ENCODE measurements around the gene ABTB1.

The ABTB1 gene

GRCh38 chr3:127685708-127686511 is 13.2 kb downstream of the ABTB1 start:
- H3K36me3 Mint-ChIP-seq, result no peaks in the 10 kb centered on the region
- ATAC-seq (no peak), DNase-seq (ENCODE audit: low spot score in 2 of 2) (no peak)
- H3K9me3 Mint-ChIP-seq, result no peaks in the 10 kb centered on the region
- no peak overlapping the region for H3K27ac Mint-ChIP-seq
- H3K4me3 Mint-ChIP-seq, result no peak overlapping the region
- no peaks in the 10 kb centered on the region for H3K4me1 Mint-ChIP-seq

DNA sequence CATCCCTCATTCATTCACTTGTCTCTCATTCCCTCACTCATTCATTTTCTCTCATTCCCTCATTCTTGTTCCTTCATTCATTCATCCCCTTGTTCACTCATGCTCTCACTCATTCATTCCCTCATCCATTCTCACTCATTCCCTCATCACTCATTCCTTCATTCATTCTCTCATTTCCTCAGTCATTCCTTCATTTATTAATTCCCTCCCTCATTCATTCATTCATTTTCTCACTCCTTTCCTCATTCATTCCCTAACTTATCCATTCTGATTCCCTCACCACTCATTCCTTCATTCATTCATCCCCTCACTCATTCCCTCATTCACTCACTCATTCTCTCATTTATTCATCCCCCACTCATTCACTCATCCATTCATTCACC is 13.8 kb downstream of the ABTB1 start:
- DNase-seq (ENCODE audit: low spot score in 2 of 2), result no peak
- no peaks in the 10 kb centered on the region for H3K9me3 Mint-ChIP-seq
- H3K4me3 Mint-ChIP-seq, result no peak overlapping the region
- no peak for ATAC-seq
- no peak overlapping the region for H3K27ac Mint-ChIP-seq
- no peaks in the 10 kb centered on the region for H3K4me1 Mint-ChIP-seq
- H3K36me3 Mint-ChIP-seq, result no peaks in the 10 kb centered on the region

GRCh38 chr3:127687228-127687737 is 14.5 kb downstream of the ABTB1 start:
- H3K36me3 Mint-ChIP-seq, result no peaks in the 10 kb centered on the region

GRCh38 chr3:127688022-127688415 is 15.3 kb downstream of the ABTB1 start:
- Mint-ChIP-seq H3K9me3 (no peaks in the 10 kb centered on the region), H3K27ac (no peak overlapping the region), H3K4me3 (no peak overlapping the region), H3K4me1 (no peaks in the 10 kb centered on the region), H3K36me3 (peaks cover 3% of the 10 kb centered on the region)
- no peak for DNase-seq (ENCODE audit: low spot score in 2 of 2)
- ATAC-seq, result no peak

More at GRCh38 chr3:127687228-127687737, 14.5 kb downstream of the ABTB1 start:
- Mint-ChIP-seq H3K4me1 (no peaks in the 10 kb centered on the region), H3K27ac (no peak overlapping the region), H3K9me3 (no peaks in the 10 kb centered on the region), H3K4me3 (no peak overlapping the region)
- ATAC-seq, result no peak
- no peak for DNase-seq (ENCODE audit: low spot score in 2 of 2)

DNA sequence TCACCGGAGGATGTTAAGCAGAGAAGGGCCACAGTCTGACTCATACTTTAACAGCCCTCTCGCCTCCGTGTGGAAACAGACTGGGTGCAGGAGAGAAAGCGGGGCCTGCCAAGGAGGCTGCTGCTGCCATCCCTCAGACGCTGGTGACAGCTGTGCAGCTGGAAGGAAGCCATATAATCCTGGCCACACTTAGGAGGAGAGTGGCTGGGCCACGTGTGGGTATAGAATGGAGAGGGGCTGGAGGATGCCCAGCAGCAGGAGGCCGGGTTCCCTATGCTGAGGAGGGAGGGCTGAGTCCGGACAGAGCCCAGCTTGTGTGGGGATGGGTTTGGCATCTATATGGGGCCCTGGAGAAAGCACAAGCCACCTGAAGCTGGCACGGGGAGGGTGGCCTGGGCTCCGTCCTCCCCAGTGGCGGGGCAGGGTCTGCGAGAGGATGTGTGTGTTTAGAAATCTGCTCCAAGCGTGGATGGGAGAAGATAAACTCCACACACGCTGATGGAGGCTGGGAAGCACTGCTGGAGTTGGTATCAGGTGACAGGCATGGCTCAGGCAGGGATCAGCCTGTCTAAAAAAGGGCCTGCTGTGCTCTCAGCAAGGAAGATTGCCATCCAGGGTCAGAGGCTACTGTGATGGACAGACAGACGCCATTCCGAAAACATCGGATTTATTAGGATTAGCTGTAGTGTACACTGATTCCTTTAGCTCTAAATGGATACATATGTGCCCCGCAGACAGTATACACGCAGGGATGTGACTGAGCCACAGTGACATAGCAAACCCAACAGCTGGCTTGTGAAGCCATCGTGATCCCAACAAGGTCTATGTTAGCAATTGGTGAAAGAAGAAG is 15.9 kb downstream of the ABTB1 start:
- Mint-ChIP-seq H3K36me3 (peaks cover 7% of the 10 kb centered on the region), H3K27ac (no peak overlapping the region), H3K4me1 (no peaks in the 10 kb centered on the region), H3K9me3 (no peaks in the 10 kb centered on the region), H3K4me3 (no peak overlapping the region)
- ATAC-seq, result no peak
- no peak for DNase-seq (ENCODE audit: low spot score in 2 of 2)

DNA sequence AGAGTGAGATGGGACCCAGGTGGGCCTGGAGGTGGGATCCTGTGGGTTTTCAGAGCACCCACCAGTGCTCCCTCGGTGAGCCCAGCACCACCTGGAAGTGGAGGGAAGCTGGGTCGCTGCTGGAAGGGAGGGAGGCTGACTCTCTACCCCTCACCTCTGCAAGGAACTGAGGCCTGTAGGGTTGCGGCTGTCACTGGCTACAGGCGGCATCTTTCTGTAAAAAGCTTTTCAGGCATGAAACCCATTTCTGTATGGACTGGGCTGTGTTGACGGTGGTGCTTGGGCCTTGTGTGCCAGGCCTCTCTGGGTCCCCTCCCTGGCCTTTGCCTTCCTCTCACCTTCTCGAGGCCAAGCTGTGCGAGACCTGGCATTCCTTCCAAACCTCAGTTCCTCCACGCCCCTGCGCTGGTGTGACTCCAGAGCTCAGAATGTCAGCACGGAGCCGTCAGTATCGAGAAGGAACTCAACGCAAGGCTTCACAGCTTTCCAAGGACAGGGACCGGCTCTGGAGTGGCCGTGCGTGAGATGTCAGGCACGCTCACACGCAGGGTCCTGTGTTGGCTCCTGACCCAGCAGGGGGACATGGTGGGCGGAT is 16.6 kb downstream of the ABTB1 start:
- no peak overlapping the region for H3K27ac Mint-ChIP-seq
- DNase-seq (ENCODE audit: low spot score in 2 of 2) (no peak), ATAC-seq (no peak)
- H3K4me3 Mint-ChIP-seq, result no peak overlapping the region
- H3K9me3 Mint-ChIP-seq, result no peaks in the 10 kb centered on the region
- no peaks in the 10 kb centered on the region for H3K4me1 Mint-ChIP-seq
- peaks cover 7% of the 10 kb centered on the region for H3K36me3 Mint-ChIP-seq

DNA sequence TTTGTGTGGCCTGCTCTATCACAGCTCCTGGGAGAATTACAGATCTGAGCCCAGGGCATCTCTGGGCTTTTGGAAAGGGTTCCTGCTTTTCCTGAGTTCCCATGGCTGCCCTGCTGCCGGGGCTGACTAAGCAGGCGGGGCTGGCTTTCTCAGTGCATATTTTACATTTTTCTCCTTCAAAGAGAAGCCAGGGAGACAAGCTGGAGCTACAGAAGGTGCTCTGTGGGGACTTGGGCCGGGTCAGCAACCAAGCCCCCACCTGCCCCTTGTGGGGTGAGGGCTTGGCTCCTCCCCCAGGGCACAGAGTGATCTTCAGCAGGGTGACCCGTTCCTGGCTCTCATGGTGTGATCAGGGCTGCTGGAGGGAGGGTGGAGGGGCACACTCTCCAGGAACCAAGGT is 17.4 kb downstream of the ABTB1 start:
- Mint-ChIP-seq H3K36me3 (peaks cover 7% of the 10 kb centered on the region), H3K9me3 (no peaks in the 10 kb centered on the region), H3K27ac (no peak overlapping the region), H3K4me3 (no peak overlapping the region), H3K4me1 (no peaks in the 10 kb centered on the region)
- DNase-seq (ENCODE audit: low spot score in 2 of 2) (no peak), ATAC-seq (no peak)

GRCh38 chr3:127690823-127691452 is 18.2 kb downstream of the ABTB1 start:
- Mint-ChIP-seq H3K4me3 (no peak overlapping the region), H3K9me3 (no peaks in the 10 kb centered on the region), H3K4me1 (no peaks in the 10 kb centered on the region), H3K27ac (no peak overlapping the region), H3K36me3 (peaks cover 7% of the 10 kb centered on the region)
- ATAC-seq (peak; percentile 56), DNase-seq (ENCODE audit: low spot score in 2 of 2) (no peak)

DNA sequence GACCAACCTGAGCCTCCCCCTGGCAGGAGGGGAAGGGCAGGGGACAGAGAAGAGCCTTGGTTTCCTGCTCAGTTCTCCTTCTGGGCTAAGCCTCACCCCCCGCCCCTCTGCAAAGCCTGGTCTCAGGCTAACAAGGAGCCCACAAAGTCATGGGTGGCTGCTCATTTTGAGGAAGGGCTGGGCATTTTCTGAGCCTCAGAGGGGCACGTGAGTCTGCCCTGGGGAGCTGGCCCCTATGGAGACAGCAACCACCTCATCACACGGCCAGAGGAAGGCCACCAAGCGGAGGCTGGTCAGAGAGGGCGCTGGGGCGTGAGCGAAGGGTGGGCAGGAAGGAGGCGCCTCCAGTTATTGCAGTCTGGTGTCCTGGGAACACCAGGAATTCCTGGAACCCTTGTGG is 18.7 kb downstream of the ABTB1 start:
- H3K4me3 Mint-ChIP-seq, result no peak overlapping the region
- H3K27ac Mint-ChIP-seq, result no peak overlapping the region
- H3K36me3 Mint-ChIP-seq, result peaks cover 7% of the 10 kb centered on the region
- no peaks in the 10 kb centered on the region for H3K9me3 Mint-ChIP-seq
- ATAC-seq (no peak), DNase-seq (ENCODE audit: low spot score in 2 of 2) (no peak)
- H3K4me1 Mint-ChIP-seq, result no peaks in the 10 kb centered on the region

DNA sequence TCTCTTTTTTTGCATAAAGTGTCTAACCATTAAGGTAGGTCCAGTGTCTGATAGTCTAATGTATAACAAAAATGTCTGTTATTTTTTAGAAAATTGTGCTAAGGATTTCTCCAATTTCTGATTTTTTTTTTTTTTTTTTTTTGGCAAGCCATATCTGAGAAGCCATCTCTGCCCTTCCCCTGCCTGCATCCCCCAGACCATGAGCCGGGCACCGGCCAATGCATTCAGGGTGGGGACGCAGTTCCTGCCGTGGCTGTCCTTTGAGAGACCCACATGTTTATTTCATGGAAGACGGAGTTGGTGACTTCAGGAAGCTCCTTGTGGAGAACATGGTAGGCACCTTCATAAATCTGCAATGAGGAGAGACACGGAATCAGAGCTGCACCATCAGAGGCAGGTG is 19.2 kb downstream of the ABTB1 start:
- Mint-ChIP-seq H3K9me3 (no peaks in the 10 kb centered on the region), H3K36me3 (peaks cover 7% of the 10 kb centered on the region), H3K4me3 (no peak overlapping the region), H3K4me1 (no peaks in the 10 kb centered on the region), H3K27ac (no peak overlapping the region)
- DNase-seq (ENCODE audit: low spot score in 2 of 2) (no peak), ATAC-seq (no peak)

DNA sequence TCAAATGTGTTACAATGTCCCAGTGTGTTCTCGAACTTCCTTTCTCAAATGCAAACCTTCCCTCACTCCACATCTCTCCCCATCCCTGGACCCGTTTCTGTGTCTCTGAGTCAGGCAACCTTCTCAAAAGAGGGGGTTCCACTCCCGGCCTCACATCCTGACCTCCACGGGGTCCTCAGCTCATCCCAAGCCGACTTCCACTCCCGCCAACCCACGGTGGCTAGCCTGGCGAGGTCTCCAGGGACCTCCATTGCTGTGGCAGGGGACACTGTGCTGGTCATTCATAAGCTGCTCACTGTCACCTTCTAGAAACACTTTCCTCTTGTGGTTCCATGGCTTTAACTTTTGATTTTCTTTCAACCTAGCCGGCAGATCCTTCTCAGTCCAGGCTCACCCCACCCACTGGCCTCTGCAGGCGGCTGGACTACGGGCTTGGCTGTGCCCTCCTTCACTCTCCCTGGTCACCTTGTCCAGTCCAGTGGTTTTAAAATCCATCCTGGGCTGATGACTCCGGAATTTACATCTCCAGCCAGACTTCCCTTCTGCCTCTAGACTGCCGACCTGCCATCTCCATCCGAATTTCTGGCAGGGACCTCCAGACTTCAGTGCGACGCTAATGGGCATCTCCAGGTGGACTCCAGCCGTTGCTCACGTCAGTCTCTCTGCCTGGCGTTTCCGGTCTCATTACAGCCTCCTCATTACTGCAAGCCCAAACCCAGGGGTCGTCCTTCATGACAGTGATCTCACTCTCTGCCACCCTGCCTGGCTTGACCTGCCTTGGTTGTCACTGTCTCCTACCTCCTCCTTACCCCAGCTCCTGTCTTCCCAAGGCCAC is 20.0 kb downstream of the ABTB1 start:
- DNase-seq (ENCODE audit: low spot score in 2 of 2), result no peak
- no peak for ATAC-seq

GRCh38 chr3:127693336-127693843 is 20.6 kb downstream of the ABTB1 start:
- DNase-seq (ENCODE audit: low spot score in 2 of 2) (no peak), ATAC-seq (no peak)
- Mint-ChIP-seq H3K4me3 (no peak overlapping the region), H3K9me3 (no peaks in the 10 kb centered on the region), H3K36me3 (peaks cover 7% of the 10 kb centered on the region), H3K4me1 (no peaks in the 10 kb centered on the region), H3K27ac (peak overlapping the region; percentile 1)

More for the DNA sequence above, 20.0 kb downstream of the ABTB1 start:
- Mint-ChIP-seq H3K27ac (peak overlapping the region; percentile 23), H3K9me3 (no peaks in the 10 kb centered on the region), H3K36me3 (peaks cover 7% of the 10 kb centered on the region), H3K4me1 (no peaks in the 10 kb centered on the region), H3K4me3 (no peak overlapping the region)

- peak; percentile 64 for ATAC-seq
- Mint-ChIP-seq H3K4me1 (no peaks in the 10 kb centered on the region), H3K9me3 (no peaks in the 10 kb centered on the region), H3K27ac (no peak overlapping the region), H3K4me3 (no peak overlapping the region), H3K36me3 (peaks cover 7% of the 10 kb centered on the region)
- DNase-seq (ENCODE audit: low spot score in 2 of 2), result no peak
Observed at GRCh38 chr3:127694467-127695215, 21.9 kb downstream of the ABTB1 start.

All from stimulated activated effector memory CD8-positive, alpha-beta T cell treated with anti-CD3 and anti-CD28 coated beads, Interleukin-12 subunit alpha, Interleukin-12 subunit beta, amount 100 ng/mL, for 72 hours (primary cell).